ENCODE results near the gene C18orf63.

The C18orf63 gene

GRCh38 chr18:74381621-74382295, 66.1 kb downstream of the C18orf63 start:
- Histone ChIP-seq H3K9ac (ENCODE audit: insufficient read length) (no peak overlapping the region), H3K27ac (no peak overlapping the region), H3K9me3 (ENCODE audit: low read depth, low read length) (no peaks in the 10 kb centered on the region), H3K36me3 (ENCODE audit: insufficient read depth, low read length) (no peaks in the 10 kb centered on the region), H3K4me3 (no peak overlapping the region)
- no peak for DNase-seq (ENCODE audit: low read depth, low spot score)
- TF ChIP-seq FOXP2 (optimal IDR thresholded peaks at IDR 0.05; ENCODE audit: control extremely low read depth, extremely low read length, insufficient read depth) (no peak), POLR2AphosphoS5 (IDR thresholded peaks at IDR 0.05; ENCODE audit: borderline replicate concordance, low read depth, low read length) (no peak), EZH2 (IDR thresholded peaks at IDR 0.05) (no peak)

- TF ChIP-seq POLR2AphosphoS5 (IDR thresholded peaks at IDR 0.05; ENCODE audit: borderline replicate concordance, low read depth, low read length) (no peak), FOXP2 (optimal IDR thresholded peaks at IDR 0.05; ENCODE audit: control extremely low read depth, extremely low read length, insufficient read depth) (no peak), EZH2 (IDR thresholded peaks at IDR 0.05) (no peak)
- no peak for DNase-seq (ENCODE audit: low read depth, low spot score)
Observed at GRCh38 chr18:74382481-74383017, 66.9 kb downstream of the C18orf63 start.

DNA sequence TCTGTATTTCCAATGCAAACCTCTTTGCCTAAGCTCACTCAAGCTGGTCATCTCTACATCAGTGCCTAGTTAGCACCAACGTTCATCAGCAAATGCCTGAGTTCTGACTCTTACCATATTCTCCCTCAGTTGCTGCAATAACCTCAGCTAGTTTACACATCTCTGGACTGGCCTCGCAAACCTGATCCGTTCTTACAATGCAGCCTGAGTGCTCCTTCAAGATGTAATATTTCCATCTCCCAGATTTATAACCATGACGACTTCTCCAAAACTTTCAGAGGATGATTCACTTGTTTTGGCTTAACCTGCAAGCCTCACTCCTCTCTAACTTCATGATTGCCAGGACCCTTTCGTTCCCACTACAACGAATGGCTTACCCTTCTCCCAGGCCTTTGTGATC, 71.7 kb downstream of the C18orf63 start:
- H3K9me3 ChIP-seq (ENCODE audit: low read depth, low read length): no peaks in the 10 kb centered on the region
- no peak overlapping the region for H3K4me3 ChIP-seq
- H3K36me3 ChIP-seq (ENCODE audit: insufficient read depth, low read length): no peaks in the 10 kb centered on the region
- H3K9ac ChIP-seq (ENCODE audit: insufficient read length): no peak overlapping the region
- no peak for TF ChIP-seq FOXP2 (optimal IDR thresholded peaks at IDR 0.05; ENCODE audit: control extremely low read depth, extremely low read length, insufficient read depth)
- no peak for TF ChIP-seq EZH2 (IDR thresholded peaks at IDR 0.05)
- TF ChIP-seq POLR2AphosphoS5 (IDR thresholded peaks at IDR 0.05; ENCODE audit: borderline replicate concordance, low read depth, low read length): no peak
- DNase-seq (ENCODE audit: low read depth, low spot score): no peak
- H3K27ac ChIP-seq: no peak overlapping the region

More at GRCh38 chr18:74382481-74383017, 66.9 kb downstream of the C18orf63 start:
- no peak overlapping the region for H3K9ac ChIP-seq (ENCODE audit: insufficient read length)
- H3K36me3 ChIP-seq (ENCODE audit: insufficient read depth, low read length): no peaks in the 10 kb centered on the region
- no peaks in the 10 kb centered on the region for H3K9me3 ChIP-seq (ENCODE audit: low read depth, low read length)
- no peak overlapping the region for H3K4me3 ChIP-seq
- no peak overlapping the region for H3K27ac ChIP-seq

- Histone ChIP-seq H3K36me3 (ENCODE audit: insufficient read depth, low read length) (no peaks in the 10 kb centered on the region), H3K9ac (ENCODE audit: insufficient read length) (no peak overlapping the region), H3K9me3 (ENCODE audit: low read depth, low read length) (no peaks in the 10 kb centered on the region), H3K4me3 (no peak overlapping the region), H3K27ac (no peak overlapping the region)
- TF ChIP-seq POLR2AphosphoS5 (IDR thresholded peaks at IDR 0.05; ENCODE audit: borderline replicate concordance, low read depth, low read length): no peak
- DNase-seq (ENCODE audit: low read depth, low spot score): no peak
Observed at GRCh38 chr18:74388227-74388626, 72.6 kb downstream of the C18orf63 start.

GRCh38 chr18:74389171-74389927, 73.7 kb downstream of the C18orf63 start:
- Histone ChIP-seq H3K4me3 (no peak overlapping the region), H3K9me3 (ENCODE audit: low read depth, low read length) (no peaks in the 10 kb centered on the region), H3K9ac (ENCODE audit: insufficient read length) (no peak overlapping the region), H3K27ac (no peak overlapping the region), H3K36me3 (ENCODE audit: insufficient read depth, low read length) (no peaks in the 10 kb centered on the region)
- DNase-seq (ENCODE audit: low read depth, low spot score): no peak
- TF ChIP-seq FOXP2 (optimal IDR thresholded peaks at IDR 0.05; ENCODE audit: control extremely low read depth, extremely low read length, insufficient read depth) (no peak), POLR2AphosphoS5 (IDR thresholded peaks at IDR 0.05; ENCODE audit: borderline replicate concordance, low read depth, low read length) (no peak), EZH2 (IDR thresholded peaks at IDR 0.05) (no peak)

DNA sequence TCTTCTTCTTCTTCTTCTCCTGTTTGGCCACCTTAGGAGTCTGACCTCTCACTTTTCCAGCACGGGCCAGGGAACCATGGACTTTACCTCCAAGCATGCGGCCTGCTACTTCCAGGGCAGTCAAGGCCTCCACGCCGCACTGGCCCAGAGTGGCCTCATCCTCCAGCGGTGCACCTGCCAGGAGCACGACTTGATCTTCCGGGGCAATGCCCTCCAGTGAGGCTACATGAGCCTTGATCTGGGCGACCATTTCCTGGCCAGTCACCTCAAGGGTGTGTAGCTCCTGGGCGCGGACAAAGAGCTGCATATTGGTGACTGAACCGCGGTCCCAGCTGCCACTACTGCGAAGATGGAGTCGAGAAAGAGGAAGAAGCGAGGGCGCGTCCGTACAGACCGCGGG, 74.4 kb downstream of the C18orf63 start:
- Histone ChIP-seq H3K4me3 (no peak overlapping the region), H3K36me3 (ENCODE audit: insufficient read depth, low read length) (no peaks in the 10 kb centered on the region), H3K9me3 (ENCODE audit: low read depth, low read length) (no peaks in the 10 kb centered on the region), H3K9ac (ENCODE audit: insufficient read length) (no peak overlapping the region), H3K27ac (no peak overlapping the region)
- DNase-seq (ENCODE audit: low read depth, low spot score): no peak
- TF ChIP-seq POLR2AphosphoS5 (IDR thresholded peaks at IDR 0.05; ENCODE audit: borderline replicate concordance, low read depth, low read length) (no peak), EZH2 (IDR thresholded peaks at IDR 0.05) (no peak), FOXP2 (optimal IDR thresholded peaks at IDR 0.05; ENCODE audit: control extremely low read depth, extremely low read length, insufficient read depth) (no peak)

GRCh38 chr18:74390900-74391299, 75.3 kb downstream of the C18orf63 start:
- no peak for TF ChIP-seq FOXP2 (optimal IDR thresholded peaks at IDR 0.05; ENCODE audit: control extremely low read depth, extremely low read length, insufficient read depth)
- no peak for TF ChIP-seq EZH2 (IDR thresholded peaks at IDR 0.05)
- DNase-seq (ENCODE audit: low read depth, low spot score): no peak
- Histone ChIP-seq H3K4me3 (no peak overlapping the region), H3K36me3 (ENCODE audit: insufficient read depth, low read length) (no peaks in the 10 kb centered on the region), H3K9me3 (ENCODE audit: low read depth, low read length) (no peaks in the 10 kb centered on the region), H3K27ac (no peak overlapping the region), H3K9ac (ENCODE audit: insufficient read length) (no peak overlapping the region)

DNA sequence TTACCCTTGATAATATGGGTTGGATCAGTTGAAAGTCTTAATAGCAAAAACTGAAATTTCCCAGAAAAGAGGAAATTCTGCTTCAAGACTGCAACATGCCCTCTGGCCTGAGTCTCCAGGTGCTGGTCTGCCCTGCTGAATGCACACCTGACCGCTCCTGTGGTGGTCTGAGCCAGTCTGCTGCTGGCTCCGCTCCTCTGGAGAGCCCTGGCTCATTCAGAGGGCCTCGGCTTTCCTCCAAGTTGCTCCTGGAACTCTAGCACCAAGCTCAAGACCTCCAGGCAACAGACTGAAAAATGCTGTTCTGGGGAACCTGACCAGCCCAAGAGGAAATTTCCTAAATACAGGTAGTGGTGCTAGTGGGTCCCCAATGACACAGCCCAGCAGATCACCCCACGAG, 76.7 kb downstream of the C18orf63 start:
- Histone ChIP-seq H3K4me3 (no peak overlapping the region), H3K27ac (no peak overlapping the region), H3K9me3 (ENCODE audit: low read depth, low read length) (no peaks in the 10 kb centered on the region), H3K36me3 (ENCODE audit: insufficient read depth, low read length) (no peaks in the 10 kb centered on the region), H3K9ac (ENCODE audit: insufficient read length) (no peak overlapping the region)
- DNase-seq (ENCODE audit: low read depth, low spot score): no peak
- TF ChIP-seq FOXP2 (optimal IDR thresholded peaks at IDR 0.05; ENCODE audit: control extremely low read depth, extremely low read length, insufficient read depth) (no peak), EZH2 (IDR thresholded peaks at IDR 0.05) (no peak), POLR2AphosphoS5 (IDR thresholded peaks at IDR 0.05; ENCODE audit: borderline replicate concordance, low read depth, low read length) (no peak)

Measured in SK-N-MC (cell line).